ENCODE measurements around the gene KCNC3.
"Not testable (repeated sequence)": the region's sequence is repeated elsewhere in the genome, so short reads cannot be mapped to it uniquely, and the experiment has no call there.

KCNC3 gene

GRCh38 chr19:50353487-50353880 is 24.3 kb upstream of the KCNC3 start:
- DNase-seq (ENCODE audit: low spot score): not testable (repeated sequence)

GRCh38 chr19:50352242-50352641 is 23.1 kb upstream of the KCNC3 start:
- no peak for DNase-seq (ENCODE audit: low spot score)

GRCh38 chr19:50349277-50350057 is 20.3 kb upstream of the KCNC3 start:
- DNase-seq (ENCODE audit: low spot score): no peak

GRCh38 chr19:50347089-50347581 is 18.0 kb upstream of the KCNC3 start:
- DNase-seq (ENCODE audit: low spot score): not testable (repeated sequence)

- DNase-seq (ENCODE audit: low spot score): no peak
These were observed 15.6 kb upstream of the KCNC3 start for GRCh38 chr19:50344661-50345318.

- no peak for DNase-seq (ENCODE audit: low spot score)
These were observed 12.0 kb upstream of the KCNC3 start for GRCh38 chr19:50341091-50341564.

GRCh38 chr19:50340331-50340730 is 11.2 kb upstream of the KCNC3 start:
- no peak for DNase-seq (ENCODE audit: low spot score)

- DNase-seq (ENCODE audit: low spot score): not testable (repeated sequence)
These were observed 7.9 kb upstream of the KCNC3 start for GRCh38 chr19:50337031-50337430.

- DNase-seq (ENCODE audit: low spot score): no peak
These were observed 5.7 kb upstream of the KCNC3 start for GRCh38 chr19:50334741-50335421.

- DNase-seq (ENCODE audit: low spot score): peak; percentile 98
These were observed 4.8 kb upstream of the KCNC3 start for GRCh38 chr19:50333737-50334617.

GRCh38 chr19:50333235-50333736 is 4.1 kb upstream of the KCNC3 start:
- DNase-seq (ENCODE audit: low spot score): peak; percentile 73

- DNase-seq (ENCODE audit: low spot score): no peak
These were observed 3.3 kb upstream of the KCNC3 start for GRCh38 chr19:50332244-50333038.

- no peak for DNase-seq (ENCODE audit: low spot score)
These were observed 2.7 kb upstream of the KCNC3 start for GRCh38 chr19:50331994-50332243.

GRCh38 chr19:50331221-50331993 is 2.2 kb upstream of the KCNC3 start:
- no peak for DNase-seq (ENCODE audit: low spot score)

GRCh38 chr19:50330365-50331078 is 1.3 kb upstream of the KCNC3 start:
- DNase-seq (ENCODE audit: low spot score): no peak

- not testable (repeated sequence) for DNase-seq (ENCODE audit: low spot score)
These were observed 733 bp upstream of the KCNC3 start for GRCh38 chr19:50329926-50330294.

- no peak for DNase-seq (ENCODE audit: low spot score)
These were observed 368 bp downstream of the KCNC3 start for GRCh38 chr19:50328873-50329145.

GRCh38 chr19:50328224-50328872 is 829 bp downstream of the KCNC3 start:
- no peak for DNase-seq (ENCODE audit: low spot score)
